IPS-NIHi7 (cell line): ENCODE results near the gene EIF5.
"Not testable (repeated sequence)": the region's sequence is repeated elsewhere in the genome, so short reads cannot be mapped to it uniquely, and the experiment has no call there.

Experiments
- DNase-seq: peaks from one replicate; pipeline ENCODE4 v3.0.0; 2012; ENCODE audit warnings: mixed read lengths; ENCODE audit errors: extremely low spot score

Gene EIF5

GRCh38 chr14:103336191-103336590 is 2.2 kb downstream of the EIF5 start:
- no peak for DNase-seq

GRCh38 chr14:103337794-103338193 is 3.8 kb downstream of the EIF5 start:
- DNase-seq, result no peak

GRCh38 chr14:103339561-103339960 is 5.5 kb downstream of the EIF5 start:
- DNase-seq, result no peak

DNA sequence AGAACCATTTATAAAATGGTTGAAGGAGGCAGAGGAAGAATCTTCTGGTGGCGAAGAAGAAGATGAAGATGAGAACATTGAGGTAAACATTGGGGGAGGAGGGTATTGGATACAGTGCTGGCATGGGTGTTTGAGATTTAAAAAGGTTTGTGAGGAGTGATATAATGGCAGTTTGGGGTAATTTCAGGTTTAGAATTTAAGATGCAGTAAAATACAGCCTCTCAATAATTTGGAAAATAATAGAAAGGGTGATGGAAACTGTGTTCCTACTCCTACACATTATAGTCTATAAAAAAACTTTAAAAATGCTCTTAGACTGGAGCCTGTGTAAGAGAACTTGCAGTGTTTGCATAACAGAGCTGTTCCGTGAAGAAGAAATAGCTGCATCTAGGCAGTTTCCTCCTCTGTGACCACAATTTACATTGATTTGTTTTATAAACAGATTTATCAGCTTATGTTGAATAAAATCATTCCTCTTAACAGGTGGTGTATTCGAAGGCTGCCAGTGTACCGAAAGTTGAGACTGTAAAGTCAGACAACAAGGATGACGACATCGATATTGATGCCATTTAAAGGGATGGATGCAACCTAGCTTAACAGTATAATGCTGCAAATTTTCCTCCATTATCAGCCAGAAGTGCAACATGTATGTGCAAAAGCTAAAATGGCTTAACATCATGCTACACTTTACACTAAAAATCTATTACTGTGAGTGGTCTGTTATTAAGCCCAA is 6.6 kb downstream of the EIF5 start:
- DNase-seq, result no peak

DNA sequence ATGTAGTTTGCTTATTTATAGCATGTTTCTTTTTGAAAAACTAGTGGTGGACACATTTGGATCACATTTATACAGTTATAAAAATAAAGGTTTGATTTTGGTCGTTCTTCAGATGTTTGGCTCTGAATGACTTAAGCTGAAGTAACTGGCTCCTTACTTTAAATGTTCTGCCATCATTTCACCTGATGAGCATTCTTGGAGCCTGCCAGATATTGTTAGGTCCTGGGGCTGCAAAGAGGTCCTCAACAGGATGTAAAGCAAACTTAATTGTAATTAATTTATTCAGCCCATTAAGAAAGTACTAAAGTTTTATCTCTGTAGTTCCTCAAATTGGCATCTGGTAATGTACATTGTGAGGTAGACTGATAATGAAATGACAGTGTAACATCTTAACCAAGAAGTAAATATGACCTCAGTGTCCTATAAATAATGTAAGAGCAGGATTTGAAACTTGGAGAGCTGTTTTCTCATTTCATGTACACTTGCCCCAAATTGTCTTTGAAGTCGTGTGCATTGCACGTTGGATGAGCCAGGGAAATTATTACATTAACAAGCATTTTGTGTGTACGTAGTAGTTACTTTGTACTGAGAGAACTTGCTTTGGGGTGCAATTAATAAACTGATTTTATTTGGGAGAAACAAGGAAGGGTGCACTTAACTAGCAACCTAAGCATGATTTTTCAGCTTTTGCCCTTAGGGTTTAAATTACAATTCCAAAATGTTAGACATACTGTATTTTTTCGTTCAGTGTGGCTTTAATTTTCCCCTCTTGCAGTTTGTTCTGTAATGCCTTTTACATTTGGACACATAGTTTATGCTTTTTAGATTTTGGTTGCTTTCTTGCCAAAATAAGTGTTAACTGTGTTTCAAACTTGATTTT is 7.5 kb downstream of the EIF5 start:
- DNase-seq, result no peak

DNA sequence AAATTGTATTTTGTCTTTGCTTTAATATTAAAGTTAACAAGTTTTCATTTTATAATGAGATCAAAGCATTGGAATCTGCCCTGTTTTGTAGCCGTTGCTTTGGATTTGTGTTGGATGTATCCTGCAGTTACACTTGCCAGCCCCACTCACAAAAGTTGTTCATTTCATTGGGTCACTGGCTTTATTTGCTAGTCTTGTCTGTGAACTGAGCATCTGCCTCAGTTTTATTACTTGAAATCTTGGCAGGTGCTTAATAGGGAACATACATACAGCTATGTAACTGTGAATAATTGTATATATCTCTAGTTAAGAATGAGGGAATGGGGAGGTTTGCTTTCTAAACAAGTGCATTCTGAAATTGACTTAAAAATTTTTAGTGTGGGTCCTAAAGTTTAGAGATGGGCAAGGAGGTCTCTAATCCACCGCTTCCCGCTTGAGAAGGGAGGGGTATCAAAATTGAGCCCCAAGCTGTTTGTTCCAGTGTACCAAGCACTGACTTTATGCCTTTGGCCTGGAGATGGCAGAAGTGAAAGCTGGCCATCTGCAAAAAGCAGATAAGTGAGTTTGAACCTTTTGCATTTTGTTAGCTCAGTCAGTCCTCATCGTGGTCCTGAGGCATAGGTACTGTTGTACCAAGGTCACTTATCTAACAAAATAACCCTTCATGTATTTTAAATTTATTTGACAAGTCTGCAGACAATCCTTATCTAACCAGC is 9.3 kb downstream of the EIF5 start:
- no peak for DNase-seq

- DNase-seq, result no peak
These were observed 10.1 kb downstream of the EIF5 start for GRCh38 chr14:103343905-103344797.

DNA sequence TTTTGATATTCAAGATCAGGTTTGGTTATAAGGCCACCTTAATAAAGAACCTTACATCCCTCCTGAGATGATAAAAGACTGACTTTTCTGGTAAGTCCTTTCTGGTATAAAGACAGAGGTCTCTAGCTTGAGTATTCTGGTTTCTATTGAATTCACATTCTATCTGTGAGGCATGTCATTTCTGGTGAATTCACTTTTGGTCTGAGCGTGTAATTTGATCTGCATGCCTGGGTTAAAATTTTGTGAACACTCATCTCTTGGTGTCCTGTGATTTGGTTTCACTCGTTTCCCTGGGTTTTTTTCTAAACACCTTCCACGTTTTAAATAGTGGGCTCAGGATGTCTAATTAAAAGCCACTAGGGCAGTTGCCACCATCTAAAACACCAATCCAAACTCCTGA is 12.2 kb downstream of the EIF5 start:
- DNase-seq, result no peak

DNA sequence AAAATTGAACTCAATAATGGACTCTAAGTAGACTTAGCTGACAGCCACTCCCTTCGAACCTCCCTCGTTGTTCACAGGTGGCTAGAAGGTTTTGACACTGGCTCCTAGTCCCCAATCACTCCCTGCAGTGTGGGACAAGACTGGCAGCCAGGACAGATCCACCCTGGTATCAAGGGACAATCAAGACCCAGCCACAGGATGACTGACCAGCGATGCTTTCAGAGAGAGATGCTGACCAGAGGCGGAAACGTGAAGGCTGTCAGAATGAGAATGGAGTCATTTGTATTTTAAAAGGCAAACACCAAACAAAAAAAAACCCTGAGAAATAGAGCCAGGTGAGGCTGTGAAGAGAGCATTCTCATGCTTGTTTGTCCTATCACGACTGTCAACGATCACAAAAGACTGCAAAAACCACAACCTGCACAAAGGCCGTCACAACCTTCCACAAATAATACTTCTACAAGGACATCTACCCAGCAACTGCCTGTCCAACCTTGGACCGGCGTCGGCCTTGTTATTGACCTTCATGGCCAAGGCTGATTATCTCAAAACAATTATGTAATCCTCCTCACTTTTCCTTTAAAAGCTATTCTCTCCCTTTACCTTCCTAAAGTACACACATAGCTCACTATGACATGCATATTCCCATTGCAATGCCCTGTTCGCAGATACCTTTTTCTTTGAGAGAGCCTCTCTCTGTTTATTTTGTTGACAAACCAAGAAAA is 13.2 kb downstream of the EIF5 start:
- no peak for DNase-seq

DNA sequence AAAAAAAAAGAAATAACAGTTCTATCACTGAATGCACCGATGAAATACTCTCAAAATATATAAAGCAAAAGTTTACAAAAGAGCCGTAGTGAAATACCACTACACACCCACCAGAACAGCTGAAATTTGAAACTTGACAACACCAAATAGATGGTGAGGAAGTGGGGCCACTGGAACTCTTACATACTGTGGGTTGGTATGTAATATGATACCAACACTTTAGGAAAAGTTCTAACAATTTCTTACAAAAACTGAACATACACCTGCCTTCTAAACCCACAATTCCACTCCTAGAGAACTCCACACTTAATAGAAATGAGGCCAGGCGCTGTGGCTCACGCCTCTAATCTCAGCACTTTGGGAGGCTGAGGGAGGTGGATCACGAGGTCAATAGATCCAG is 14.1 kb downstream of the EIF5 start:
- no peak for DNase-seq

- no peak for DNase-seq
These were observed 15.9 kb downstream of the EIF5 start for GRCh38 chr14:103349982-103350381.

DNA sequence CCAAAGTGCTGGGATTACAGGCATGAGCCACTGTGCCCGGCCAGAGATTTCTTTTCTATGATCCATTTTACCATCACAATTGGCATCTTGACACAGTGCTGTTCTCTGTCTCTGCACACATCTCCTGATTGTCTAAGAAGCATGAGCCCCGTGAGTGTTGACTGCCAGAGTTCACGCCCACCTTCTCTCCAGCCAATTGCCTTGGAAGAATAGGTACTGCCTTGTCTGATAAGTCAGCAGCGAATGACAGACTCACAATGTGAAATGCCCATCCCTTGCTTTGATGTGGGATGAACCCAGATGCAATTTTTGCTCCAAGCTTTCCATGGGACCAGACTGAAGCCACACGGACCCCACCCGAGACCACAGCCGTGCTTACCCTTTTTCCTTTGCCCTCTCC is 19.3 kb downstream of the EIF5 start:
- DNase-seq, result no peak

- no peak for DNase-seq
These were observed 20.1 kb downstream of the EIF5 start for GRCh38 chr14:103354141-103354540.

GRCh38 chr14:103356024-103356682 is 22.1 kb downstream of the EIF5 start:
- no peak for DNase-seq

GRCh38 chr14:103357552-103357951 is 23.5 kb downstream of the EIF5 start:
- DNase-seq, result not testable (repeated sequence)

- no peak for DNase-seq
These were observed 26.5 kb downstream of the EIF5 start for GRCh38 chr14:103360548-103360947.

DNA sequence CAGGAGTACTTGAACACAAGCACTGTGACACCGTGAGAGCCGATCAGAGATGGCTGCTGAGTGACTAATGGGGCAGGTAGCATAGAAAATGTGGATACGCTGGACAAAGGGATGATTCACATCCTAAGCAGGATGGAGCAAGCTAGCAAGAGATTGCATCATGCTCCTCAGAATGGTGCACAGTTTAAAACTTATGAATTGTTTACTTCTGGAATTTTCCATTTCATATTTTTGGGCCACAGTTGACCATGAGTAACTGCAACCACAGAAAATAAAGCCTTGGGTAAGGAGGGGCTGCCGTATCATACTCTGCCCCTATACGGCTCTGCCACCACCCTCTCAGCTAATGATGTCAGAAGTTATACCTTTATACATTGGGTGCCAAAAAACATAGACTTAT is 27.8 kb downstream of the EIF5 start:
- DNase-seq, result no peak

GRCh38 chr14:103362780-103363179 is 28.7 kb downstream of the EIF5 start:
- no peak for DNase-seq

GRCh38 chr14:103366741-103367140 is 32.7 kb downstream of the EIF5 start:
- DNase-seq, result no peak

DNA sequence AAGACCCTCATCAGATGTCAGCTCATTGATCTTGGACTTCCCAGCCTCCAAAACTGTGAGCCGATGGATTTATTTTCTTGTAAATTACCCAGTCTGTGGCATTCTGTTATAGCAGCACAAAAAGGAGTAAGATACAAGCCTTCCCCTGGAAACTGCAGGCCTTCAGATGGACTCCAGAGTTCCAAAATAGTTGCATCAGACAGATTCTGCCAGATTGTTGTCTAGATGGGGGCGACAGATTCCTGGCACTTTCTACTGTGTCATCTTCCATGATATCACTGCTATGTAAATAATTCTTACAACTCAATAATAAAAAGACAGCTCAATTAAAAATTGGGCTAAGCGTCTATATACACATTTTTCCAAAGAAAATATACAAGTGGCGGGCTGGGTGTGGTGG is 34.0 kb downstream of the EIF5 start:
- DNase-seq, result no peak
